HG03060 (cell line): ENCODE measurements around the gene MLIP.
"Not testable (repeated sequence)": the region's sequence is repeated elsewhere in the genome, so short reads cannot be mapped to it uniquely, and the experiment has no call there.

ENCODE experiments used
- ATAC-seq: cut with Tn5 transposase; IDR thresholded peaks from one replicate; pipeline ENCODE4 v1.9.1; 2021; ENCODE audit warnings: low read depth, moderate number of reproducible peaks; ENCODE audit not compliant: unreplicated experiment

MLIP gene

GRCh38 chr6:54140811-54141210 lies 29.6 kb downstream of the MLIP start:
- no peak for ATAC-seq

DNA sequence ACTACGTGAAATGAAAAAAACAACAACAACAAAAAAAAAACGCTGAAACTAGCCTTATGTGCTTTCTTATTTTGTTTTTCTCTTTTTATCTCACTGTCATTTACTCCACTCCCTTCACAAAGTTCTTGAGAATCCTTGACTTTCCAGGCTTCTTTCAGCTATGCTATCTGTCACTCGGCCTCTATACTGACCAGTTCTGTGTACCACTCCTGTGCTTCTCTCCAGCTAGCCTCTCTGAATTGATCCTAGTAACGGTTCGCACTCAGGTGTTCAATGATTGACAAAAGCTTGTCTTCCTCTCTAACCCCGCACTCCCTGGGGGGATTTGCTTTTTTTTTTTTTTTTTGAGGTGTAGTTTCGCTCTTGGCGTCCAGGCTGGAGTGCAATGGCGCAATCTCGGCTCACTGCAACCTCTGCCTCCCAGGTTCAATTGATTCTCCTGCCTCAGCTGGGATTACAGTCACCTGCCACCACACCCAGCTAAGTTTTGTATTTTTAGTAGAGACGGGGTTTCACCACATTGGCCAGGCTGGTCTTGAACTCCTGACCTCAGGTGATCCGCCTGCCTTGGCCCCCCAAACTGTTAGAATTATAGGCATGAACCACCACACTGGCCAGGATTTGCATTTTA lies 31.8 kb downstream of the MLIP start:
- no peak for ATAC-seq

GRCh38 chr6:54151861-54152260 lies 40.6 kb downstream of the MLIP start:
- ATAC-seq = no peak

GRCh38 chr6:54156650-54157250 lies 45.5 kb downstream of the MLIP start:
- ATAC-seq = no peak

GRCh38 chr6:54157405-54157804 lies 46.2 kb downstream of the MLIP start:
- no peak for ATAC-seq

GRCh38 chr6:54173089-54173488 lies 61.8 kb downstream of the MLIP start:
- ATAC-seq = no peak

GRCh38 chr6:54179152-54179551 lies 67.9 kb downstream of the MLIP start:
- no peak for ATAC-seq

GRCh38 chr6:54183616-54184015 lies 72.4 kb downstream of the MLIP start:
- ATAC-seq = no peak

- no peak for ATAC-seq
Observed at GRCh38 chr6:54185885-54186284, 74.6 kb downstream of the MLIP start.

DNA sequence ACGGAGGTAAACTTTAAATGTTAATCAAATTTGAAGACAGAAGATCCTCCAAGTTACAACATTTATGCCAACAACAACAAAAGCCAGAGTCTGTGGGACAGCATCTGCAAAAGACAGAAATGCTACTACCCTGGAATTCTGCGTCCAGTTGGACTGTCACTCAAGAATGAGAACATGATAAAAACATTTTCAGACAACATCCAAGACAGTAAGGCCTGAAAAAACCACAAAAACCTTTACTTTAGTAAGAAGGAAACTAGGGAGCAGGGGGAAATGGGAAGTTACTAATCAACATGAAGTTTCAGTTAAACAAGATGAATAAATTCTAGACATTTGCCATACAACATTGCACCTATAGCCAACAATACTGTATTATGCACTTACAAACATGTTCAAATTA lies 77.6 kb downstream of the MLIP start:
- no peak for ATAC-seq

GRCh38 chr6:54191461-54191860 lies 80.2 kb downstream of the MLIP start:
- no peak for ATAC-seq

GRCh38 chr6:54192993-54193392 lies 81.8 kb downstream of the MLIP start:
- ATAC-seq = no peak

DNA sequence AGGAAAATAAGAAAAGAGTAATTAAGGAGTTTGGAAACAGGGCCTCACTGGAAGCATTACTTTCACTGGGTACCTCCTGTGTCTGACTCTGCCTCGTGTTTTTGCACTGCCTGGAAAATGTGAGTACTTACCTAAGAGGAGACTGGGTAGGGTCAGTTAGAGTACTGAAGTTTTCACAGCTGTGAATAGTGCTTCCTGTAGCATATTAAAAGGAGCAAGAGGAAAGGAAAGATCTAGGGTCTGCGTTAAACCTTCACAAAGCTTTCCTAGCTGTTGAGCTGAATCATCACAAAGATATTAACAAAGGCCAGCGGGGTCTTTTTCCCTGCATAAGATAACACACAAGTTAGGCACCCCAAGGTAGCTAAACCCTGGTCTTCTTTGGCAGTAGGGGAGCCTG lies 82.3 kb downstream of the MLIP start:
- no peak for ATAC-seq

DNA sequence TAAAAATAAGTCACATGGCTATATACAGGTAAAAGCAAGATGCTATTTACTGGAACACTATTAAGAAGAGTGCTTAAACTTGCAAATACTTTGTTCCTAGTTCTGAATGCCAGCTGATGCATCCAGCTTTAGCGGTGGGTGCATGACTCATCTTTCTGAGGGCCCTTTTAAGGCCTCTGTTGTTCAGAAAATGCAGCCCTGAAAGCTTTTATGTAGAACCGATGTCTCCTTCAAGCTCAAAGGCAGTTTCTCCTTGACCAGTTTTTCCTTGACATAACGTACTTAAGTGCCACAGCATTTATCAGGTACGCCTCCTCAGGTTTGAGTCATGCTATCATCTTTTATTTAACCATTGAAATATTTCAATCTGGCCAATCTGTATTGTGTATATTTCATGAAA lies 82.8 kb downstream of the MLIP start:
- ATAC-seq = no peak

- no peak for ATAC-seq
Observed at GRCh38 chr6:54195637-54196036, 84.4 kb downstream of the MLIP start.

- no peak for ATAC-seq
Observed at GRCh38 chr6:54196905-54197304, 85.7 kb downstream of the MLIP start.

DNA sequence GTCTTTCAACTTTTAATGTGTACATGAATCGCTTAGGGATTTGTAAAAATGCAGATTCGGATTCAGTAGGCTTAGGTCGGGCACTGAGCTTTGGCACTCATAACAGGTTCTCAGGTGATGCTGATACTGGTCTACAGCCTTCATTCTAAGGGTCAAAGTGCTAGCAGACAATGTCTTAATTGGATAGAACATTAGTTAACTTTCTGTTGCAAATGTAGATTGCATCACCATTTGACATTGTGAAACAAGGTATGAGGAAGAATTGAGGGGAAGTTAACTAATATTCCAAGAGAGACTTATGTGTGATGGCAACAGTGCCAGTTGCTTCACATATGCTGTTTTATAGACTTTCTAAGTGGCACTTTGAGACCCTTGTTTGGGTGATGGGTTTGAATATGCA lies 86.9 kb downstream of the MLIP start:
- ATAC-seq = no peak

DNA sequence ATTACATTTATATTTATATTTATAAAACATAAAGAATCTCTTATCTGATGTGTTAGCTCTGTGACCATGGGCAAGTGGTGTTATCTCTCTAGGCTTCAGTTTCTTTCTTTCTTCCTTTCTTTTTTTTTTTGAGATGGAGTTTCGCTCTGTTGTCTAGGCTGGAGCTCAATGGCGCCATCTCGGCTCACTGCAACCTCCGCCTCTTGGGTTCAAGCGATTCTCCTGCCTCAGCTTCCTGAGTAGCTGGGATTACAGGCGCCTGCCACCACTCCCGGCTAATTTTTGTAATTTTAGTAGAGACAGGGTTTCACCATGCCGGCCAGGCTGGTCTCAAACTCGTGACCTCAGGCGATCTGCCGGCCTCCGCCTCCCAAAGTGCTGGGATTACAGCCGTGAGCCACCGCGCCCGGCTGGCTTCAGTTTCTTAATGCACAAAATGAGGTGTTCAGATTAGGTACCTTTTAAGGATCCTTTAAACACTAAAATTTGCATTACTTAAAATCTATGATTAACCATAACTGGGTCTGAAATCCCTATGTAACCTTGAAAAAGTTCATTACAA lies 92.3 kb downstream of the MLIP start:
- not testable (repeated sequence) for ATAC-seq

DNA sequence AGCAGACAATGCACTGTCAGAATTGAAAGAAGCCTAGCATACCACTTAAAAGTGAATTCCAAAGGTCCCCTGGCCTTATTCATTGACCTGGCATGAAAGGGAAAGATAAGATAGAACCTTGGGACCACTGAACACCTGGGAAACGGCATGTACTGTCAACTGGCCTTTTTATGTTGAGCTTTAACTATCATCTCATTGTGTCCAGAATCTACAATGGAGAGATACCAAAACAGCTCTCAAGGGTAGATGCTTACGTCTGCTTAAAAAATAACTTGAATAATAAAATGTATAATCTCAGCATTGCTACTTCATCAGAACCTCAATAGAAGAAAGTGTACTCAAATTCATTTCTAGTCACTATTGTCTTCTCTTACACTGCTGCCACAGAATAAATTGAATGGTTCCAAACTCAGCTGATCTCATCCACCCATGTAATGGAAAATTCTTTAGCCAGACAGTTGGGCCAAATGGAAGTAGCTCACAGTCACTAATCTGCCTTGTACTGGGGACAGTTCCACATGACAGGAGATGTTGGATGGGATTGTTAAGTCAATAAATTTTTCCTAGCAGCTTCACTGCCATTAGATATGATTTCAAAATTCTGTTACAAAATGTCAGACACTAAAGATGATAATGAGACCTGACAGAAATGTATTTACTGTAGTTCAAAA lies 93.8 kb downstream of the MLIP start:
- ATAC-seq = no peak

GRCh38 chr6:54206510-54206909 lies 95.3 kb downstream of the MLIP start:
- no peak for ATAC-seq

GRCh38 chr6:54209983-54210382 lies 98.7 kb downstream of the MLIP start:
- ATAC-seq = not testable (repeated sequence)

GRCh38 chr6:54214286-54214685 lies 103.0 kb downstream of the MLIP start:
- ATAC-seq = no peak
